Epithelial cell of proximal tubule (primary cell): ENCODE results near the gene LCP1. TPM values are rescaled to one million over a fixed set of nuclear protein-coding genes. Genes with fewer than 3 reads are reported as not detected.
A peak's percentile ranks its signal among the peaks of the same experiment; 100 is the strongest.

Experiments
- DNase-seq: peaks from one replicate; pipeline ENCODE4 v3.0.0-alpha.2; 2011; ENCODE audit warnings: low read depth
- H3K4me3 ChIP-seq: 2 replicates; pipeline ENCODE4 v1.5.1; 2011; ENCODE audit warnings: low read depth, mild to moderate bottlenecking, low read length
- total RNA-seq: library from RNA; depleted of rRNA; stranded (reverse); fragments of >200 nt; gene quantifications from 2 replicates; pipeline ENCODE4 v1.2.3, GENCODE V29; 2015
- TF ChIP-seq, protein P1 (sequence below): conservative IDR thresholded peaks from 2 replicates; pipeline ENCODE4 v1.5.1; 2012; ENCODE audit warnings: low read depth, mild to moderate bottlenecking, low read length

LCP1 gene
- total RNA-seq, 1 donor from 2014 or later: 7.0 TPM

DNA sequence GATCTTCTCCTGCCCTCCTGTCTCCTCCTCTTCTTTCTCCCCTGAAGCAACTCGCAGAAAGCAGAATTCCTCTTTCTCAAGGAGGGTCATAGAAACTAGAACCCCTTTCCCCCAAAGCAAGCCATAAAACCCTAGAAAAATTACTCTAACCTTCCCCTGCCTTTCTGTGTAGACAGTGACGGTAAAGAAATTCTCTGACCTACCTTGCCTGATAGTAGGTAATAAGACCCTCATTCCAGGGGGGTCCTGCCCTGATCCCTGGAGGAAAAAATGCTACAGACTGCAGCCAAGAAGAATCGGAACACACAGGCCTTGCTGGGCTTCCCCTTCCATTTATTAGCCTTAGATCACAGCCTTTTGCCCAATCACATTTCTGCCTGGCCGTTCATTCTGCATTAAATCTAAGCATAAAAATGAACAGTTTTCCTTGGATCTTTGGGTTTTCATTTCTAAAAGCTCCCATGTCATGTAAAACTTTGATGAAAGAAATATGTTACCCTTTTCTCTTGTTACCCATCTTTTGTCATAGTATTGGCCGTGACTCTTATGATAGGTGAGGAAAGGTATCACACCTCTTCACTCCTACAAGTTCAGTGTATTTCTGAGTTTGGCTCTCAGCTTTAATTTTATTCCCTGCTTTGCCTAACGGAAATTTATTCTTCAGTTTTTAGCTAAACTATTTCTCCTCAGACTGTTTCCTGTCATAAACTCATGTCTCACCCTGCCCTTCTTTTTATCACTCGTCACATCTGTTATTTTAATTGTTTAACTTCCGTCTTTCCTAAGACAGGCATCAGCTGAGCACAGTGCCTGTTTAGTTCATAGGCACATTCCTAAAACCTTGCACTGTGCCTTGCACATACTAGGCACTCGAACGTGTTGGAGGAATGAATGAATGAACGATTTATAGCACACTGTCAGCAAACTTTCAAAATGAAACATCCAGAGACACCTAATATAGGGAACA, 56.7 kb downstream of the LCP1 start:
- no peak overlapping the region for H3K4me3 ChIP-seq
- DNase-seq: no peak
- TF ChIP-seq, protein P1, sequence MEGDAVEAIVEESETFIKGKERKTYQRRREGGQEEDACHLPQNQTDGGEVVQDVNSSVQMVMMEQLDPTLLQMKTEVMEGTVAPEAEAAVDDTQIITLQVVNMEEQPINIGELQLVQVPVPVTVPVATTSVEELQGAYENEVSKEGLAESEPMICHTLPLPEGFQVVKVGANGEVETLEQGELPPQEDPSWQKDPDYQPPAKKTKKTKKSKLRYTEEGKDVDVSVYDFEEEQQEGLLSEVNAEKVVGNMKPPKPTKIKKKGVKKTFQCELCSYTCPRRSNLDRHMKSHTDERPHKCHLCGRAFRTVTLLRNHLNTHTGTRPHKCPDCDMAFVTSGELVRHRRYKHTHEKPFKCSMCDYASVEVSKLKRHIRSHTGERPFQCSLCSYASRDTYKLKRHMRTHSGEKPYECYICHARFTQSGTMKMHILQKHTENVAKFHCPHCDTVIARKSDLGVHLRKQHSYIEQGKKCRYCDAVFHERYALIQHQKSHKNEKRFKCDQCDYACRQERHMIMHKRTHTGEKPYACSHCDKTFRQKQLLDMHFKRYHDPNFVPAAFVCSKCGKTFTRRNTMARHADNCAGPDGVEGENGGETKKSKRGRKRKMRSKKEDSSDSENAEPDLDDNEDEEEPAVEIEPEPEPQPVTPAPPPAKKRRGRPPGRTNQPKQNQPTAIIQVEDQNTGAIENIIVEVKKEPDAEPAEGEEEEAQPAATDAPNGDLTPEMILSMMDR: no peak

DNA sequence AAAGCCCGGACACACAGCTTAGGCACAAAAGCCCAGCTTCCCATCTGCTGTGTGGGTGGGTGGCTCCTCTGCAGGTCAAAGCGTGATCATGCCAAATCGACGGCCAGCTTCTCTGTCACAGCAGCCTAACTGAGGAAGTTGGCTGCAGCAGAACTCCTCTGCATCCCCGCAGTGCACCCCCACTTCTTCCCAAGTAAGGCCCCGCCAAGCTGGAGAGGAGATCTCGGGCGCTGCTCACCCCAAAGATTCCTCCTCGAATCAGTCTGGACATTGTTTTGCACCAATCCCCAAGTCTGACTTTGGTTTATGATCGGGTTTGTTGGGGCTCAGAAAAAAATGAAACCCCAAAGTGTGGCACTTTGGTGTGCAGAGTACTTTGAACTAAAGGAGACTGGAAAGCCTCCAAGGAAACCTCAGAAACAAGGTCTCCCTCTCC, 57.4 kb downstream of the LCP1 start:
- H3K4me3 ChIP-seq: no peak overlapping the region
- TF ChIP-seq, protein P1: no peak
- DNase-seq: no peak

DNA sequence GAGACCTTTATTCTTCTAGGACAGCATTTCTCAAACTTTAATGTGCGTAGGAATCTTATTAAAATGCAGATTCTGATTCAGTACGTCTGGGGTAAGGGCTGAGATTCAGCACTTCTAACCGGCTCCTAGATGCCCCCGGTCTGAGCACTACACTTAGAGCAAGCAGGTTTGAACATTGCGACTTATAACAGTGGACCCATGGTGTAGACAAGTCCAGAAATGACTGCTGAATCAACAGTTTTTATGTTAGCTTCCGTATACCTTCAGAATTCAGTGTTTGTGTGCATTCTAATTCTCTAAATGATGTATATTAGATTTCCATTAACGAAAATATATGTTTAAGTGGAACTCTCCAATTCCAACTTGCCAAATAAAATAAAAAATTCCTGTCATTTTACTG, 59.7 kb downstream of the LCP1 start:
- TF ChIP-seq, protein P1: no peak
- H3K4me3 ChIP-seq: no peak overlapping the region
- no peak for DNase-seq

DNA sequence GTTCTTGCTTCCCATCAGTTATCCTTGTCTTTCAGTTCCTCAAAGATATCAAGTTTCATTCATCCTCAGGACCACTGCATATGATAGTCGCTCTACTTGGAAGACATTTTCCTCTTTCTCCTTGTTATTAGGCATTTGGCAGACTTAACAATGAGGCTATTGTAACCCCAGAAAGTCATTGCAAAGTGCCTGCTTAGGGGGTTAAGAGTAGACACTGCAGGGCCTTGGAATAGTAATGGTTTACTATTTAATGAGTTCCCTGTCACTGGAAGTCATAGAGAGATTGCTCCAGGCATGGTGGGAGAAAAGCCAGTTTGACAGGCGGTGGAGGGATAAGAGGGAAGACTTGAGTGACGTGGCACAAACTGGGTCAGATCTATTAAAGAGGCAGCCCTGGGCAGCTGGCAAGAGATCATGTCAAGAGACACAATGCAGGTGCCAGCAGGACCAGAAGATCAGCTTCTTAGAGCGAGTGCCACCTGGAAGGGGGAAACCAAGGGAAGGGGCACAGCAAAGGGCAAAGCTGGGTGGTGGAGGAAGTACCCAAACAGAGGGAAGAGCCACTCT, 60.3 kb downstream of the LCP1 start:
- TF ChIP-seq, protein P1: no peak
- DNase-seq: no peak
- H3K4me3 ChIP-seq: no peak overlapping the region

DNA sequence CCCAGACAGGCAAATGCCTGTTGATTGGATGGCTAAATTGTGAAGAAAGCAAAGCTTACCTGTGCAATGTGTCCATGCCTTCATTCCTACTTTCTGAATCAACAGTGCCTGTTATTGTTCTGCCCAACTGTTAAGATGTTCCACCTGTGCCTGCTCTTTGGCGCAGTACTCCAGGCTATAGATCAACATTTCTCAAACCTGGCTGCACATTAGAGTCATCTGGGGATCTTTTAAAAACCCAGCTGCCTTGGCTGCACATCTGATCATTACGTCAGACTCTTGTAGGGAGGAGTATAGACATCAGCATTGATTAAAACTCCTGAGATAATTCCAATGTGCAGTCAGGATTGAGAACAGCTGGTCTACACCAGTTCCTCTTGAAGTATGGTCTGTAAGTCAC, 60.9 kb downstream of the LCP1 start:
- no peak for DNase-seq
- TF ChIP-seq, protein P1: no peak

DNA sequence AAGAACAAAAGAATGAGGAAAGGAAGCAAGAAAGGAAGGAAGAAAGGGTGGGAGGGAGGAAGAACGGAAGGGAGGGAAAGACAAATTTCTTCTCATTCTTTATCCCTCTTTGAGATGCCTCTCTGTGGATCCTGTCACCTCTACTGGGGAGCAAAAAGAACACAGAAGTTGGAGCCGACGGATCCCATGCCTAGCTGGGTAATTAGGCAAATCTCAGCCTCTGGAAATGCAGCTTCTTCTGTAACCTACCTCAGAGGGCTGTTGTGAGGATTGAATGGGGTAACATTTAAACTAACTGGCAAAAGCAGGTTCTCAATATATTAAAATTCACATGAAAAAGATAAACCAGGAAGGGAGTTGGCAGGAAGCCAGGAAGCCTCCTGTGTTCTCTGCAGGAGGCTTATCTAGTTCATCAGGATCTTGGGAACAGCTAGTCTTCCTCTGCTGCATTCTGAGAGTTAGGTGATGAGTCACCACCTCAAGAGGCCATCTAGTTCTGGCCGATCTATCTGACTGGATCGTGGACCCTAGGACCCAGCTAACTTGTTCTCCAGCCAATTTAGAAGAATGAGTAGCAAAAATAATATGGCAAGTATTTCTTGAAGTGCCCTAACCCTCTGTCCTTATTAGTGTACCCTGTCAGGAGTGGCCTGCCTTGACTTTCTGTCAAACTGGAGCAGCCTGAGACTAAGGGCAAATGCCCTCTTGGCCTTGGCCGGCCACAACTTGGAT, 61.9 kb downstream of the LCP1 start:
- no peak overlapping the region for H3K4me3 ChIP-seq
- TF ChIP-seq, protein P1: no peak
- DNase-seq: peak; percentile 48

More for the DNA sequence above, 60.9 kb downstream of the LCP1 start:
- H3K4me3 ChIP-seq: no peak overlapping the region
